MM.1S (cell line): Measurements from ENCODE around the gene ZNF516.

ENCODE experiments used
- DNase-seq: peaks from one replicate; pipeline ENCODE4 v3.0.0-alpha.2; 2015
- H2AFZ ChIP-seq: fragments of 300-600 bp; sonication (generic); 2 replicates; pipeline ENCODE4 v1.6.0; 2016; ENCODE audit warnings: antibody characterized with exemption, low read length
- H3F3A ChIP-seq: fragments of 300-600 bp; sonication (generic); 2 replicates; pipeline ENCODE4 v1.6.1; 2016; ENCODE audit warnings: mild to moderate bottlenecking, antibody characterized with exemption, low read length, moderate library complexity, mixed read lengths; ENCODE audit not compliant: insufficient read depth
- H3K27ac ChIP-seq: fragments of 300-600 bp; sonication (generic); 2 replicates; pipeline ENCODE4 v1.5.1; 2016; ENCODE audit warnings: mild to moderate bottlenecking, low read length
- H3K27me3 ChIP-seq: fragments of 300-600 bp; sonication (generic); replicated peaks from 2 replicates; pipeline ENCODE4 v1.6.0; 2016; ENCODE audit warnings: low read length; ENCODE audit not compliant: insufficient read depth
- H3K36me3 ChIP-seq: fragments of 300-600 bp; sonication (generic); replicated peaks from 2 replicates; pipeline ENCODE4 v1.6.1; 2016; ENCODE audit warnings: mild to moderate bottlenecking, low read length, mixed read lengths; ENCODE audit not compliant: insufficient read depth
- H3K4me1 ChIP-seq: fragments of 300-600 bp; sonication (generic); 2 replicates; pipeline ENCODE4 v1.6.1; 2016; ENCODE audit warnings: low read length, mixed read lengths
- H3K4me2 ChIP-seq: fragments of 300-600 bp; sonication (generic); 2 replicates; pipeline ENCODE4 v1.6.0; 2016; ENCODE audit warnings: low read depth, low read length
- H3K4me3 ChIP-seq: fragments of 300-600 bp; sonication (generic); 2 replicates; pipeline ENCODE4 v1.5.1; 2016; ENCODE audit warnings: low read length, mixed read lengths
- H3K79me2 ChIP-seq: fragments of 300-600 bp; sonication (generic); 2 replicates; pipeline ENCODE4 v1.6.1; 2016; ENCODE audit warnings: mixed run types, low read length, mixed read lengths
- H3K9ac ChIP-seq: fragments of 300-600 bp; sonication (generic); 2 replicates; pipeline ENCODE4 v1.6.1; 2016; ENCODE audit warnings: low read length, mixed read lengths
- H3K9me2 ChIP-seq: fragments of 300-600 bp; sonication (generic); replicated peaks from 2 replicates; pipeline ENCODE4 v1.6.1; 2016; ENCODE audit warnings: mild to moderate bottlenecking, low read length, mixed read lengths; ENCODE audit not compliant: insufficient read depth
- H3K9me3 ChIP-seq: fragments of 300-600 bp; sonication (generic); replicated peaks from 2 replicates; pipeline ENCODE4 v1.6.1; 2016; ENCODE audit warnings: mild to moderate bottlenecking, low read length, mixed read lengths; ENCODE audit not compliant: insufficient read depth
- H4K20me1 ChIP-seq: fragments of 300-600 bp; sonication (generic); 2 replicates; pipeline ENCODE4 v1.6.1; 2016; ENCODE audit warnings: mild to moderate bottlenecking, low read length, moderate library complexity, mixed read lengths; ENCODE audit not compliant: insufficient read depth
- EZH2 ChIP-seq: fragments of 300-600 bp; sonication (generic); optimal IDR thresholded peaks from 2 replicates; pipeline ENCODE3; 2017; ENCODE audit warnings: low read depth, mild to moderate bottlenecking, antibody characterized with exemption, low read length, mixed read lengths
- EZH2phosphoT487 ChIP-seq: fragments of 300-600 bp; sonication (generic); IDR thresholded peaks from 2 replicates; pipeline ENCODE4 v1.6.1; 2018; ENCODE audit warnings: antibody characterized with exemption, low read length
- TF ChIP-seq, protein P1 (sequence below): fragments of 300-600 bp; sonication (generic); IDR thresholded peaks from 2 replicates; pipeline ENCODE4 v1.5.1; 2016; ENCODE audit warnings: antibody characterized with exemption, low read length, mixed read lengths

ZNF516 gene

DNA sequence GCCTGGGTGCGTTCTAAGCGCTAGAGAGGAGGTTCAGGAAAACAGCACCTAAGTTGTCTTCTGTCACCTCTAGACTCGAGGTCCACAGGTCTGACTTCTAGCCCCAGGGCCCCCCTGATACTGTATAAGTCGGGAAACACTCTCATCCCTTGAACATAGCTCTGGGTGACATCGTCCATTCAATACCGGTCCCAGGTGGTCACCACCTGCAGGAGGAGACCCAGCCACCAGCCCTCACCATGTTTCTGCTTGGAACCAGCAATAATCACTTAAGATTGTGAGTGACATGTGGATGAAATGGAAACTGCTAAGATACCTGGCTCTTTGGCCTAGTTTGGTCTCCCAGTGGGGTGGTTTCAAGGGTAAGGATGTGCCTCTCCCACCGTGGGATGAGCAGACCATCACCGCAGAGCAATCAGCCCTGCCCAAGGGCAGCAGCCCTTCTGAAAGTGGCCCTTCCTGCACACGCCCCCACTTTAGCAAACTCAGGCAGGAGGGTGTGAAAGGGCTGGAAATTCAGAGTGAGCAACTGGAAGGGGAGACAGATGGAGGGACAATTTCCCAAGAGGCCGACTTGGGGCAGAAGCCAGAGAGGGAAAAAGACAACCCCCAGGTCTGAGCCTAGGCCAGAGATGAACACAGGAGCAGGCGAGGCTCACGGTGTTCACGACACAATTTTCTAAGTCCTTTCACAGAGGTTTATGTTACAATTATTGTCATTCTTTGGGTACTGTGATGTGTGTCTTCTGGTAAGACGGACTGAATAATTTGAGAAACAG is 95.2 kb downstream of the ZNF516 start:
- no peaks in the 10 kb centered on the region for H3K27me3 ChIP-seq
- H3K4me3 ChIP-seq = no peak overlapping the region
- no peaks in the 10 kb centered on the region for H3K36me3 ChIP-seq
- no peak overlapping the region for H3K4me2 ChIP-seq
- no peak overlapping the region for H3K27ac ChIP-seq
- no peaks in the 10 kb centered on the region for H3K4me1 ChIP-seq
- H2AFZ ChIP-seq = no peak overlapping the region
- H3K9me2 ChIP-seq = no peaks in the 10 kb centered on the region
- TF ChIP-seq, protein P1, sequence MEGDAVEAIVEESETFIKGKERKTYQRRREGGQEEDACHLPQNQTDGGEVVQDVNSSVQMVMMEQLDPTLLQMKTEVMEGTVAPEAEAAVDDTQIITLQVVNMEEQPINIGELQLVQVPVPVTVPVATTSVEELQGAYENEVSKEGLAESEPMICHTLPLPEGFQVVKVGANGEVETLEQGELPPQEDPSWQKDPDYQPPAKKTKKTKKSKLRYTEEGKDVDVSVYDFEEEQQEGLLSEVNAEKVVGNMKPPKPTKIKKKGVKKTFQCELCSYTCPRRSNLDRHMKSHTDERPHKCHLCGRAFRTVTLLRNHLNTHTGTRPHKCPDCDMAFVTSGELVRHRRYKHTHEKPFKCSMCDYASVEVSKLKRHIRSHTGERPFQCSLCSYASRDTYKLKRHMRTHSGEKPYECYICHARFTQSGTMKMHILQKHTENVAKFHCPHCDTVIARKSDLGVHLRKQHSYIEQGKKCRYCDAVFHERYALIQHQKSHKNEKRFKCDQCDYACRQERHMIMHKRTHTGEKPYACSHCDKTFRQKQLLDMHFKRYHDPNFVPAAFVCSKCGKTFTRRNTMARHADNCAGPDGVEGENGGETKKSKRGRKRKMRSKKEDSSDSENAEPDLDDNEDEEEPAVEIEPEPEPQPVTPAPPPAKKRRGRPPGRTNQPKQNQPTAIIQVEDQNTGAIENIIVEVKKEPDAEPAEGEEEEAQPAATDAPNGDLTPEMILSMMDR = no peak
- TF ChIP-seq EZH2phosphoT487 (no peak), EZH2 (no peak)
- H3K9ac ChIP-seq = no peak overlapping the region
- H3K9me3 ChIP-seq = no peaks in the 10 kb centered on the region
- no peaks in the 10 kb centered on the region for H4K20me1 ChIP-seq
- no peak for DNase-seq
- H3K79me2 ChIP-seq = no peaks in the 10 kb centered on the region; the same call in 1 of the 2 replicates
- H3F3A ChIP-seq = no peaks in the 10 kb centered on the region

DNA sequence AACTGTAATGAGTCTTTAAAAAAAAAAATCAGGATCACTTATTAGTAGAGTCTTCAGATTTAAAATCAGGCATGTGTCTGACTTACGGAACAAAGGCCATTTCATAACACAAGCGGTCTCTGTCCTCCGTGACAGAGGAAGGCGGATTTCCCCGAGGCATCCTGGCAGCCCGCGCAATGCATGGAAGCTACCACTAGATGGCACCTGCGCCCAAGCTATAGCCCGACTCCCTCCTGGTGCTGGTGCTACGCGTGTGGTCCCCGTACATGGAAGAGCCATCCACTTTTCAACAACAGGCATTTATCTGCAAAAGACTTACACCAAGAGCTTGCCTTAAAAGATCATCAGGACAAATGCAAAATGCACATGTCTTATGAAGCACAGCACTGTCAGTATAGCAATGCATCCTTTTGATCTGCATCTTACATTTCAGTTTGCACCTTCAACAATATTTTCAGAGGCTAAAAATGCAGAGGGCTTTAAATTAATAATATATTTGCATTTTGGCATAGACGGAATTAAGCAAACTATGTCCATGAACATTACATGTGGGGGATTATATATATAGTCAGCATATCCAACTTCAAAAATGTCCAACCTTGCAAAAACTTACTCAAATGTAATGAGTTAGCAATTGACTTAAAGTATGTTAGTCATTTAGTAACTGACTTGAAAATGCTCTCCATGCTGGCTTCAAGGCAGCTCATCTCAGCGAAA is 96.0 kb downstream of the ZNF516 start:
- Histone ChIP-seq H3K4me3 (no peak overlapping the region), H3K79me2 (no peaks in the 10 kb centered on the region; the same call in 1 of the 2 replicates), H3K4me2 (no peak overlapping the region), H3K27me3 (no peaks in the 10 kb centered on the region), H3K9me2 (no peaks in the 10 kb centered on the region), H3K27ac (no peak overlapping the region), H2AFZ (no peak overlapping the region), H4K20me1 (no peaks in the 10 kb centered on the region), H3K9me3 (no peaks in the 10 kb centered on the region), H3K9ac (no peak overlapping the region), H3F3A (no peaks in the 10 kb centered on the region), H3K36me3 (no peaks in the 10 kb centered on the region), H3K4me1 (no peaks in the 10 kb centered on the region)
- peak; percentile 67 for DNase-seq
- TF ChIP-seq, protein P1 = peak; percentile 97
- no peak for TF ChIP-seq EZH2phosphoT487

DNA sequence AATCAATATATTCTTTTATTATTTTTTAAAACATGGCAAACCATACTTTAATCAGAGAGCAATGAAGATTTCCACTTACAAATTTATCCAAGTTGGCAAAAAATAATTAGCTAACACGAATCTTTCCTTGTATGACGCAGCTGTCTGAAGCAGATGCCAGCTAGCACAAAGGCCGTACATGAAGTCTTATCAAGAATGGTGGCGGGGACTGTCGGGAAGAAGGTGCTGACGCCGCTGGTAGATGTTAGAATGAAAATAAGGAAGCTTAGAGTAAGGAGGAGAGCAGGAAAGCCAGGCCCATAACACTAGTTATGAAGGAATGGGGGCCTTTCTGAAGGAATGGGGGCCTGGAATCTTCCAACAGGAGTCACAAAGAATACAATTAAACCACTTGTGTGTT is 96.7 kb downstream of the ZNF516 start:
- no peak overlapping the region for H3K27ac ChIP-seq
- H3K9ac ChIP-seq = no peak overlapping the region

More for the DNA sequence above, 96.7 kb downstream of the ZNF516 start:
- Histone ChIP-seq H3K9me3 (no peaks in the 10 kb centered on the region), H3K79me2 (no peaks in the 10 kb centered on the region; the same call in 1 of the 2 replicates), H3F3A (no peaks in the 10 kb centered on the region), H3K9me2 (no peaks in the 10 kb centered on the region), H3K27me3 (no peaks in the 10 kb centered on the region), H3K4me1 (no peaks in the 10 kb centered on the region), H3K4me3 (no peak overlapping the region), H3K36me3 (no peaks in the 10 kb centered on the region), H2AFZ (no peak overlapping the region), H3K4me2 (no peak overlapping the region), H4K20me1 (no peaks in the 10 kb centered on the region)
- no peak for DNase-seq
- TF ChIP-seq, protein P1 = no peak
- TF ChIP-seq EZH2 (no peak), EZH2phosphoT487 (no peak)
